Liver (tissue), 9 donors: ENCODE results near the gene CLBA1. TPM values are rescaled to one million over a fixed set of nuclear protein-coding genes. Genes with fewer than 3 reads are reported as not detected.

Source experiments
- DNase-seq: peaks from one replicate; pipeline ENCODE4 v3.0.0-alpha.2; 2017; ENCODE audit warnings: low spot score
- H3K27ac ChIP-seq, 2 donors: one replicate each; pipeline ENCODE4 v1.7.0; 2013; ENCODE audit warnings: inconsistent platforms in 2 of 2, low read length in 2 of 2, control low read depth in 1 of 2, low read depth in 1 of 2, mild to moderate bottlenecking in 1 of 2
- H3K27me3 ChIP-seq, 4 donors: one replicate each; pipeline versions ENCODE4 v1.6.1 to v1.7.0; 2013; ENCODE audit warnings: low read length in 3 of 4, inconsistent platforms in 1 of 4, mild to moderate bottlenecking in 1 of 4, moderate library complexity in 1 of 4; ENCODE audit not compliant: control insufficient read depth in 4 of 4, insufficient read depth in 4 of 4
- H3K36me3 ChIP-seq, 4 donors: one replicate each; pipeline versions ENCODE4 v1.6.1 to v1.7.0; 2013; ENCODE audit warnings: low read length in 3 of 4, mild to moderate bottlenecking in 3 of 4, low read depth in 1 of 4, moderate library complexity in 1 of 4; ENCODE audit not compliant: control insufficient read depth in 4 of 4, insufficient read depth in 3 of 4
- H3K4me1 ChIP-seq, 4 donors: one replicate each; pipeline versions ENCODE4 v1.6.1 to v1.7.0; 2013; ENCODE audit warnings: low read length in 3 of 4, mild to moderate bottlenecking in 3 of 4, moderate library complexity in 1 of 4; ENCODE audit not compliant: control insufficient read depth in 4 of 4, insufficient read depth in 4 of 4
- H3K4me3 ChIP-seq, 3 donors: one replicate each; pipeline versions ENCODE4 v1.6.1 to v1.7.0; 2013; ENCODE audit warnings: low read length in 3 of 3, control low read depth in 1 of 3, low read depth in 1 of 3, mild to moderate bottlenecking in 1 of 3
- H3K9ac ChIP-seq, 2 donors: one replicate each; pipeline ENCODE4 v1.7.0; 2013; ENCODE audit warnings: low read length in 2 of 2, mild to moderate bottlenecking in 2 of 2, moderate library complexity in 2 of 2, control low read depth in 1 of 2, low read depth in 1 of 2
- H3K9me3 ChIP-seq, 4 donors: one replicate each; pipeline versions ENCODE4 v1.6.1 to v1.7.0; 2013; ENCODE audit warnings: low read length in 3 of 4; ENCODE audit not compliant: control insufficient read depth in 4 of 4
- FOXA2 ChIP-seq: IDR thresholded peaks from 2 replicates; pipeline ENCODE4 v1.6.1; 2016; ENCODE audit warnings: antibody characterized with exemption
- GABPA ChIP-seq, 2 donors: IDR thresholded peaks in 1 of 2; conservative IDR thresholded peaks in 1 of 2; 2 replicates each; pipeline ENCODE4 v1.6.1; 2016; ENCODE audit warnings: antibody characterized with exemption in 2 of 2, mild to moderate bottlenecking in 1 of 2, moderate library complexity in 1 of 2
- HNF4A ChIP-seq, 2 donors: conservative IDR thresholded peaks; 2 replicates each; pipeline ENCODE4 v1.6.1; 2016; ENCODE audit warnings: antibody characterized with exemption in 2 of 2, mild to moderate bottlenecking in 2 of 2
- HNF4G ChIP-seq: IDR thresholded peaks from 2 replicates; pipeline ENCODE4 v1.6.1; 2016; ENCODE audit warnings: antibody characterized with exemption
- JUND ChIP-seq, 2 donors: IDR thresholded peaks; 2 replicates each; pipeline ENCODE4 v1.6.1; 2016; ENCODE audit warnings: antibody characterized with exemption in 2 of 2
- NR2F2 ChIP-seq: IDR thresholded peaks from 2 replicates; pipeline ENCODE4 v1.6.1; 2016; ENCODE audit warnings: antibody characterized with exemption
- RAD21 ChIP-seq, 2 donors: IDR thresholded peaks; 2 replicates each; pipeline ENCODE4 v1.6.1; 2016; ENCODE audit warnings: antibody characterized with exemption in 2 of 2, mild to moderate bottlenecking in 2 of 2
- RXRA ChIP-seq, 2 donors: IDR thresholded peaks; 2 replicates each; pipeline ENCODE4 v1.6.1; 2017 to 2018; ENCODE audit warnings: antibody characterized with exemption in 2 of 2, mild to moderate bottlenecking in 1 of 2
- SP1 ChIP-seq: IDR thresholded peaks from 2 replicates; pipeline ENCODE4 v1.6.1; 2018; ENCODE audit warnings: antibody characterized with exemption, mild to moderate bottlenecking
- YY1 ChIP-seq: IDR thresholded peaks from 2 replicates; pipeline ENCODE4 v1.6.1; 2016; ENCODE audit warnings: antibody characterized with exemption, mild to moderate bottlenecking
- whole genome bisulfite sequencing: extraction: QIAGEN DNeasy Blood & Tissue Kit; methylation state at CpG from one replicate; pipeline ENCODE4 v1.1.7; 2013; 5-methylcytosine and 5-hydroxymethylcytosine counted together
- polyA plus RNA-seq, 2 donors: library from polyadenylated mRNA; stranded (reverse) in 1 of 2; unstranded in 1 of 2; fragments of 200-250 nt in 1 of 2; fragments of >200 nt in 1 of 2; fragmentation: Nextera tagmentation in 1 of 2; extraction: Ambion mirVana in 1 of 2; gene quantifications; one replicate each; pipeline versions ENCODE4 v1.2.1 to v1.2.3, GENCODE V29; 2013 to 2015
- total RNA-seq, 2 donors: library from RNA; depleted of rRNA; stranded (reverse); fragments of >200 nt; gene quantifications; one replicate each; pipeline ENCODE4 v1.2.3, GENCODE V29; 2014
- TF ChIP-seq, protein P1 (sequence below): IDR thresholded peaks from 2 replicates; pipeline ENCODE4 v1.6.1; 2016; ENCODE audit warnings: antibody characterized with exemption, mild to moderate bottlenecking
- TF ChIP-seq, protein P2 (sequence below): IDR thresholded peaks from 2 replicates; pipeline ENCODE4 v1.6.1; 2016; ENCODE audit warnings: antibody characterized with exemption
- TF ChIP-seq, protein P3 (sequence below): IDR thresholded peaks from 2 replicates; pipeline ENCODE4 v1.6.1; 2016; ENCODE audit warnings: antibody characterized with exemption
- TF ChIP-seq, protein P4 (sequence below): fragments of 150-350 bp; IDR thresholded peaks from 2 replicates; pipeline ENCODE4 v1.5.1; 2017; ENCODE audit warnings: improper control_type of control experiment, low read depth, low read length; ENCODE audit not compliant: missing input control
- donor health status: healthy.
- donor health status: healthy.
- donor health status: healthy.
- donor health status: healthy.
- donor health status: healthy.

CLBA1 gene
- total and polyA plus RNA-seq, 4 donors = 0.98 to 3.9 (median 2.3) TPM

DNA sequence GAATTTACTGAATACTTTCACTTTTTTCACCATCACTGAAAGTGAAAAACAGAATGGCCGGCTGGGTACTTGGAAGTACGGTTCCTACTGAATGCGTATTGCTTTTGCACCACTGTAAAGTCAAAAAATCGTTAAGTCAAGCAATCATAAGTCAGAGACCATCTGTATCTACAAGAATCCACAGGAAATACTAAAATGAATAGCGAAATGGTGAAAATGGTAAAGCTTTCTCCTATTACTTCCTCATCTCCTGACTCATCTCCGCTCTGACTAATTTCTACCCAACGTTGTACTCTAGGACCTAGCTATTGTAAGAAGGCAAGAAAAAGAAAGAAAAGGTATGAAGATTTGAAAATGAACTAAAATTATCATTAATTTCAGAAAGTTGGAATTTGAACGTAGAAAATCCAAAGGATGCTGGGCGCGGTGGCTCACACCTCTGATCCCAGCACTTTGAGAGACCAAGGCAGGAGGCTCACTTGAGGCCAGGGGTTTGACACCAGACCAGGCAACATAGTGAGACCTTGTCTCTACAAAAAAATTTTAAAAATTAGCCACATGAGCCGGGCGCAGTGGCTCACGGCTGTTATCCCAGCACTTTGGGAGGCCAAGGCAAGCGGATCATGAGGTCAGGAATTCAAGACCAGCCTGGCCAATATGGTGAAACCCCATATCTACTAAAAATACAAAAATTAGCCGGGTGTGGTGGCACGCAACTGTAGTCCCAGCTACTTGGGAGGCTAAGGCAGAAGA, 40.6 kb downstream of the CLBA1 start:
- H3K4me3 ChIP-seq = no peak overlapping the region
- no peaks in the 10 kb centered on the region for H3K9me3 ChIP-seq
- H3K9ac ChIP-seq = no peak overlapping the region
- H3K27me3 ChIP-seq = no peaks in the 10 kb centered on the region
- H3K27ac ChIP-seq = no peak overlapping the region
- 90% methylated on average over 16 of the region's 16 CpGs for WGBS
- no peaks in the 10 kb centered on the region for H3K36me3 ChIP-seq
- TF ChIP-seq RAD21 (IDR thresholded peaks at IDR 0.05) (no peak), NR2F2 (no peak), FOXA2 (no peak), GABPA (IDR thresholded peaks at IDR 0.05 in 1 of 2, conservative IDR thresholded peaks at IDR 0.05 in 1 of 2) (no peak), RXRA (IDR thresholded peaks at IDR 0.05) (no peak), SP1 (no peak), JUND (IDR thresholded peaks at IDR 0.05) (no peak), HNF4G (no peak), HNF4A (conservative IDR thresholded peaks at IDR 0.05) (no peak), YY1 (no peak)
- TF ChIP-seq, protein P1, sequence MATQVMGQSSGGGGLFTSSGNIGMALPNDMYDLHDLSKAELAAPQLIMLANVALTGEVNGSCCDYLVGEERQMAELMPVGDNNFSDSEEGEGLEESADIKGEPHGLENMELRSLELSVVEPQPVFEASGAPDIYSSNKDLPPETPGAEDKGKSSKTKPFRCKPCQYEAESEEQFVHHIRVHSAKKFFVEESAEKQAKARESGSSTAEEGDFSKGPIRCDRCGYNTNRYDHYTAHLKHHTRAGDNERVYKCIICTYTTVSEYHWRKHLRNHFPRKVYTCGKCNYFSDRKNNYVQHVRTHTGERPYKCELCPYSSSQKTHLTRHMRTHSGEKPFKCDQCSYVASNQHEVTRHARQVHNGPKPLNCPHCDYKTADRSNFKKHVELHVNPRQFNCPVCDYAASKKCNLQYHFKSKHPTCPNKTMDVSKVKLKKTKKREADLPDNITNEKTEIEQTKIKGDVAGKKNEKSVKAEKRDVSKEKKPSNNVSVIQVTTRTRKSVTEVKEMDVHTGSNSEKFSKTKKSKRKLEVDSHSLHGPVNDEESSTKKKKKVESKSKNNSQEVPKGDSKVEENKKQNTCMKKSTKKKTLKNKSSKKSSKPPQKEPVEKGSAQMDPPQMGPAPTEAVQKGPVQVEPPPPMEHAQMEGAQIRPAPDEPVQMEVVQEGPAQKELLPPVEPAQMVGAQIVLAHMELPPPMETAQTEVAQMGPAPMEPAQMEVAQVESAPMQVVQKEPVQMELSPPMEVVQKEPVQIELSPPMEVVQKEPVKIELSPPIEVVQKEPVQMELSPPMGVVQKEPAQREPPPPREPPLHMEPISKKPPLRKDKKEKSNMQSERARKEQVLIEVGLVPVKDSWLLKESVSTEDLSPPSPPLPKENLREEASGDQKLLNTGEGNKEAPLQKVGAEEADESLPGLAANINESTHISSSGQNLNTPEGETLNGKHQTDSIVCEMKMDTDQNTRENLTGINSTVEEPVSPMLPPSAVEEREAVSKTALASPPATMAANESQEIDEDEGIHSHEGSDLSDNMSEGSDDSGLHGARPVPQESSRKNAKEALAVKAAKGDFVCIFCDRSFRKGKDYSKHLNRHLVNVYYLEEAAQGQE = no peak
- TF ChIP-seq, protein P2, sequence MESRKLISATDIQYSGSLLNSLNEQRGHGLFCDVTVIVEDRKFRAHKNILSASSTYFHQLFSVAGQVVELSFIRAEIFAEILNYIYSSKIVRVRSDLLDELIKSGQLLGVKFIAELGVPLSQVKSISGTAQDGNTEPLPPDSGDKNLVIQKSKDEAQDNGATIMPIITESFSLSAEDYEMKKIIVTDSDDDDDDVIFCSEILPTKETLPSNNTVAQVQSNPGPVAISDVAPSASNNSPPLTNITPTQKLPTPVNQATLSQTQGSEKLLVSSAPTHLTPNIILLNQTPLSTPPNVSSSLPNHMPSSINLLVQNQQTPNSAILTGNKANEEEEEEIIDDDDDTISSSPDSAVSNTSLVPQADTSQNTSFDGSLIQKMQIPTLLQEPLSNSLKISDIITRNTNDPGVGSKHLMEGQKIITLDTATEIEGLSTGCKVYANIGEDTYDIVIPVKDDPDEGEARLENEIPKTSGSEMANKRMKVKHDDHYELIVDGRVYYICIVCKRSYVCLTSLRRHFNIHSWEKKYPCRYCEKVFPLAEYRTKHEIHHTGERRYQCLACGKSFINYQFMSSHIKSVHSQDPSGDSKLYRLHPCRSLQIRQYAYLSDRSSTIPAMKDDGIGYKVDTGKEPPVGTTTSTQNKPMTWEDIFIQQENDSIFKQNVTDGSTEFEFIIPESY = no peak
- TF ChIP-seq, protein P3, sequence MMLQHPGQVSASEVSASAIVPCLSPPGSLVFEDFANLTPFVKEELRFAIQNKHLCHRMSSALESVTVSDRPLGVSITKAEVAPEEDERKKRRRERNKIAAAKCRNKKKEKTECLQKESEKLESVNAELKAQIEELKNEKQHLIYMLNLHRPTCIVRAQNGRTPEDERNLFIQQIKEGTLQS = no peak
- TF ChIP-seq, protein P4, sequence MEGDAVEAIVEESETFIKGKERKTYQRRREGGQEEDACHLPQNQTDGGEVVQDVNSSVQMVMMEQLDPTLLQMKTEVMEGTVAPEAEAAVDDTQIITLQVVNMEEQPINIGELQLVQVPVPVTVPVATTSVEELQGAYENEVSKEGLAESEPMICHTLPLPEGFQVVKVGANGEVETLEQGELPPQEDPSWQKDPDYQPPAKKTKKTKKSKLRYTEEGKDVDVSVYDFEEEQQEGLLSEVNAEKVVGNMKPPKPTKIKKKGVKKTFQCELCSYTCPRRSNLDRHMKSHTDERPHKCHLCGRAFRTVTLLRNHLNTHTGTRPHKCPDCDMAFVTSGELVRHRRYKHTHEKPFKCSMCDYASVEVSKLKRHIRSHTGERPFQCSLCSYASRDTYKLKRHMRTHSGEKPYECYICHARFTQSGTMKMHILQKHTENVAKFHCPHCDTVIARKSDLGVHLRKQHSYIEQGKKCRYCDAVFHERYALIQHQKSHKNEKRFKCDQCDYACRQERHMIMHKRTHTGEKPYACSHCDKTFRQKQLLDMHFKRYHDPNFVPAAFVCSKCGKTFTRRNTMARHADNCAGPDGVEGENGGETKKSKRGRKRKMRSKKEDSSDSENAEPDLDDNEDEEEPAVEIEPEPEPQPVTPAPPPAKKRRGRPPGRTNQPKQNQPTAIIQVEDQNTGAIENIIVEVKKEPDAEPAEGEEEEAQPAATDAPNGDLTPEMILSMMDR = no peak
- no peak for DNase-seq
- H3K4me1 ChIP-seq = peaks cover 5 to 10% (median 8%) of the 10 kb centered on the region in 4 donors
